ENCODE data around the gene PCDHGA4.
"Not testable (repeated sequence)": the region's sequence is repeated elsewhere in the genome, so short reads cannot be mapped to it uniquely, and the experiment has no call there.

The PCDHGA4 gene

GRCh38 chr5:141354900-141355469 is at the start of gene PCDHGA4:
Gene PCDHGA4 (plus strand): TSS chr5:141355021. CDS start chr5:141355108, 87 bp downstream.
- peak; percentile 29; the same call in 1 of the 2 replicates for TF ChIP-seq CTCF (IDR thresholded peaks at IDR 0.05; ENCODE audit: low read depth, low read length)
- H3K4me3 ChIP-seq (ENCODE audit: low read depth, low read length) = no peak within 1 kb of the TSS; the same call in 1 of the 2 replicates

GRCh38 chr5:141306630-141307029 is 48.2 kb upstream of the PCDHGA4 start:
- no peak overlapping the region for H3K4me3 ChIP-seq (ENCODE audit: low read depth, low read length)
- TF ChIP-seq CTCF (IDR thresholded peaks at IDR 0.05; ENCODE audit: low read depth, low read length) = no peak

GRCh38 chr5:141313711-141314110 is 41.1 kb upstream of the PCDHGA4 start:
- TF ChIP-seq CTCF (IDR thresholded peaks at IDR 0.05; ENCODE audit: low read depth, low read length) = no peak
- H3K4me3 ChIP-seq (ENCODE audit: low read depth, low read length) = no peak overlapping the region

- H3K4me3 ChIP-seq (ENCODE audit: low read depth, low read length) = not testable (repeated sequence)
These were observed 37.9 kb upstream of the PCDHGA4 start for GRCh38 chr5:141316963-141317362.

GRCh38 chr5:141319202-141319601 is 35.6 kb upstream of the PCDHGA4 start:
- no peak for TF ChIP-seq CTCF (IDR thresholded peaks at IDR 0.05; ENCODE audit: low read depth, low read length)
- peak overlapping the region; percentile 90; the same call in 1 of the 2 replicates for H3K4me3 ChIP-seq (ENCODE audit: low read depth, low read length)

- peak overlapping the region; percentile 90 for H3K4me3 ChIP-seq (ENCODE audit: low read depth, low read length)
- TF ChIP-seq CTCF (IDR thresholded peaks at IDR 0.05; ENCODE audit: low read depth, low read length) = no peak
These were observed 35.1 kb upstream of the PCDHGA4 start for GRCh38 chr5:141319699-141320098.

GRCh38 chr5:141320225-141321169 is 34.3 kb upstream of the PCDHGA4 start, which contains the start of gene TAF7:
Gene TAF7 (minus strand): TSS chr5:141320784. CDS start chr5:141320044, 740 bp downstream.
- TF ChIP-seq CTCF (IDR thresholded peaks at IDR 0.05; ENCODE audit: low read depth, low read length) = peak; percentile 81
- H3K4me3 ChIP-seq (ENCODE audit: low read depth, low read length) = peak within 1 kb of the TSS; percentile 90

All from WI38 (cell line).